Measurements from ENCODE around the gene PDZRN3.
A peak's percentile ranks its signal among the peaks of the same experiment; 100 is the strongest.
"Not testable (repeated sequence)": the region's sequence is repeated elsewhere in the genome, so short reads cannot be mapped to it uniquely, and the experiment has no call there.

Gene PDZRN3

DNA sequence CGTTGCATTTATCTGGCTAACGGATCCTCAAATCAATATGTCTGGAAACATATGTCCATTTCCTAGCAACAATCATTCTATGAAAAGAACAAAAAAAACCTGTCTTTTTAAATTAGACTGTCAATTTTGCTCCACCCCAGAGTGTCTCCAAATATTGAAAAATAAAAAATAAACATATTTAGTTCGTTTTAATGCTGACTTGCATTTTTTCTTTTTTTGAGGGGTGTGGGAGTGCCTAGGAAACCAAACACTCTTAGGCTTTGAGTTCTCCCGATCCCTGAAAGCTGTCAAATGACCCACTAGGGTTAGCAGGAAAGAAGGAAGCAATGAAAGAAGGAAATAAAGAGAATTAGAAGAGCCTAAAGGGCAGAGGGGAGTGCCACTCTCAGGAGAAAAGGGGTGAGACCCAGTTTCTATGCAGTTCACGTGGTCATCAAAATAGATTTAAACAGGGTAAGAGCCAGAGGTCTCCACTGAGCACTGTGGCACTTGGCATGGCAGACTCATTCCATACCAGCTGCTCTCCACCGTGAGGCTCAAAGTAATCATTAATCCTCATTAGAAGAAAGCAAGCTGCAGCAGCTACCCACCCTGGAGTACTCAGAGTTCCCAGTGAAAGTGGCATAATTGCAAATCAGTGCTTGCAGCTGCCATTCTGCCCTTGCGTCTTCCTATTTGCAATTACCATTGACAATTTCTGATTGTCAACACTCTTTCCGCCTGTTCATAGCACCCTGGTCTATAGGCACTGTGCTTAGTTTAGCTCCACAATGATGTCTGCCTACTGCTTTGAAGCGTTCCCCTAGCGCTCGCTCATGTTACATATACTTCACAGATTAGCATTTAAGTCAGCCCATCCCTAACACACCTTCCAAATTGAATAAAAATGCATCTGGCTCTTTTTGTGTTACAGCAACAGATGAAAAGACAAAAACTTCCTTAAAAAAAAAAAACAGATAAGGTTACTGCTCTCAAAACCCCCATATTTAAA, 32.3 kb downstream of the PDZRN3 start:
- no peak for DNase-seq (ENCODE audit: low spot score)

DNA sequence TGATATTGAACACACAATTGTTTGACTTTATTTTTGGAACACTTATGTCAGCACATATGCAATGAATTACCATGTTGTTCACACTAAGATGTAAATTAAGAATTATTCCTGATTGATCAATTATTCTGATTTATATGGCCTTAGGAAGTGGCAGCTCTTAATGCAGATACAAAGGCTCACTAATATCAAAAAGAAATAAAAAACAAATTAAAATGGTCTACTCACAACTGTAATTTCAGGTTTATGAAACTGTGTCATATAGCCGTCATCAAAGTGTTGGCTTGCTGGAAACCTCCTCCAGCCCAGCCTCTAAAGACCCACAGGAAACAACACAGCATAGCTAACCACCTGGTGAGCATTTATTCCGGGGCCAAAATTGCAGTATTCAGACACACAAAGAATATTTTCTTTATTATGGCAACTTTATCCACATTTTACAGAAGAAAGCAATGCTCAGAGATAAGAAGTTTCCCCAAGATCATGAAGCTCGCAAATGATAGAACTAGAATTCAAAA, 33.4 kb downstream of the PDZRN3 start:
- FAIRE-seq, result no peak
- DNase-seq (ENCODE audit: low spot score), result no peak

More for the DNA sequence above, 32.3 kb downstream of the PDZRN3 start:
- no peak for FAIRE-seq

GRCh38 chr3:73586628-73587027, 38.1 kb downstream of the PDZRN3 start:
- DNase-seq (ENCODE audit: low spot score) (no peak), FAIRE-seq (no peak)

DNA sequence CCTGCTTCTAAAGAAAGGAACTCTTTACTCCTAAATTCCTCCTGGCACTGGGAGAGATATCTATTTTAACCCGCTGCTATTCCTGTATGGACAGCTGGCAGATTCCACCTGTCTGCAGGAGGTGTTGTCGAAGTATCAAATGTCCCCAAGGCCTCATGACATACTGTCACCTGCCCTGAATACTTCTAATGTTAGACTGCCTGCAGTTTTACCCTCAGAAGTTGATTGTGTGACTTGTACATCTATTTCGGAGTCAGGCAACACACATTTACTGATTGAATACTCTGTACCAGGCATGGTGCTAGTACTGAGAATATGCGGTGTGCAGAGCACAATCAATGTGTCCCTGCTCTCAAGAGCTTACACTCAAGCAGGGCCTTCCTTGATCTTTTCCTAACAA, 38.6 kb downstream of the PDZRN3 start:
- no peak for FAIRE-seq
- DNase-seq (ENCODE audit: low spot score), result no peak

DNA sequence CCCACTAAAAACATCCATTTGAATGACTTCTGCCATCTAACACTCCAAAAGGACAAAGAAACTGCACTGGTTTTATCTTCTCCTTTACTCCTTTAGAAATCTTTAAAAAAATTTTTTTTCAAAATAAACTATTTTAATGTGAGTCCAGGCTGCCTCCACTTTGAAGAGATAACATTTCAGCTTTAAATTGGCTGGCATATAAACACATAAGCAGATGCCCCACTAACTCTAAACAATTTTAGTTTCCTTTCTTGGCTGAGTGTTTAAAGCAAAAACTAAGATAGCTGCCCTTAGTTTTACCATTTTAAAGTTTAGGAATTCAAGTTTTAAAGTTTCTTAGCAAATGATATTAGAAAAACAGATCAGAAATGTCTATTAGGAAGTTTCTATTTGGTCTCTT, 39.9 kb downstream of the PDZRN3 start:
- no peak for FAIRE-seq
- no peak for DNase-seq (ENCODE audit: low spot score)

- DNase-seq (ENCODE audit: low spot score), result no peak
- FAIRE-seq, result no peak
Observed at GRCh38 chr3:73582535-73582934, 42.2 kb downstream of the PDZRN3 start.

DNA sequence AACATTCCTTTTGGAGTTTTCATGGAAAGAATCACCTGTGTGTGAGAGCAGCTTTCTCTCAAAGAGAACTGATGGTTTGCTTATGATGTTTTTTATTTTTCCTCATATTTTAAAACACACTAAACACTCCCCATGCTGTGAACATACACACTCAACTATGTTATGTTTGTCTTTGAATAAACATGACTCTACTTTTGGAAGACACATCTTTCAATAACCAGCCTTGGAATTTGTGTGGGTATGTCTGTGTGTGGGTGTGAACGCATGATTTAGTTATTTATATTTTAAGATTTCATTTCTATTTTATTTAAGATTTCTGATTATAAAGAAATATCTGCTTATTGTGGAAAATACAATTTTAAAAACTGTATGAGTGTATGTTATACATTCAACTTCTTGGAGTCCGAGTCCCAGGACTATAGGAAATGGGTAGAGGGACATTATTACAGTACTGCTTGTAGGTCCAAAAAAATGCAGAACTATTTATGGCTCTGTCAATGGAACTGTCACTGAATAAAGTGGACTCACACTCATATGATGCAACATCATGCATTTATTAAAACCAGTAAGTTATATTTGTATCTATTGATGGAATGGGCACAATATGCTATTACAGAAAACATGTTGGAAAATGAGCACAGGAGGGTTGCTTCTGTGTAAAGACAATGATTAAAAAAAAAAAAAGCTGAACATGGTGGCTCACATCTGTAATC, 43.5 kb downstream of the PDZRN3 start:
- no peak for DNase-seq (ENCODE audit: low spot score)

GRCh38 chr3:73580343-73580742, 44.4 kb downstream of the PDZRN3 start:
- FAIRE-seq (no peak), DNase-seq (ENCODE audit: low spot score) (no peak)

More for the DNA sequence above, 43.5 kb downstream of the PDZRN3 start:
- FAIRE-seq, result no peak

GRCh38 chr3:73577704-73578103, 47.0 kb downstream of the PDZRN3 start:
- DNase-seq (ENCODE audit: low spot score) (no peak), FAIRE-seq (no peak)

GRCh38 chr3:73576999-73577461, 47.7 kb downstream of the PDZRN3 start:
- FAIRE-seq (no peak), DNase-seq (ENCODE audit: low spot score) (no peak)

- FAIRE-seq, result no peak
- no peak for DNase-seq (ENCODE audit: low spot score)
Observed at GRCh38 chr3:73575953-73576352, 48.8 kb downstream of the PDZRN3 start.

- DNase-seq (ENCODE audit: low spot score) (no peak), FAIRE-seq (no peak)
Observed at GRCh38 chr3:73575519-73575918, 49.2 kb downstream of the PDZRN3 start.

DNA sequence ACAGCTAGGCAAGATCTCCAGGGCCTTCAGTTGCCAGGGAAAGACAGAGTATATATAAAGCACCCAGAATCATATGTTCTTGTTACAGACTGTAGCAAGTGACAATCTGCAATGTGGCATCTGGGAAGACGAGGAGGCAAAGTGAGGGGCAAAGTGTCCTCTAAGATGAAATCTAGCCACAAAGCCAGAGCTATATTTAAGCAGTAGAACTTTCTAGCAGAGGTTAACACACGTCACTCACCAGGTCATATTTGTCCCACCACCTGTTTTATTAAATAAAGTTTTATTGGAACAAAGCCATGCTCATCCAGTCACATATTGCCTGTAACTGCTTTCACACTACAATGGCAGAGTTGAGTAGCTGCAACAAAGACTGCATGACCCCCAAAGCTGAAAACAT, 51.5 kb downstream of the PDZRN3 start:
- no peak for DNase-seq (ENCODE audit: low spot score)
- FAIRE-seq, result no peak

DNA sequence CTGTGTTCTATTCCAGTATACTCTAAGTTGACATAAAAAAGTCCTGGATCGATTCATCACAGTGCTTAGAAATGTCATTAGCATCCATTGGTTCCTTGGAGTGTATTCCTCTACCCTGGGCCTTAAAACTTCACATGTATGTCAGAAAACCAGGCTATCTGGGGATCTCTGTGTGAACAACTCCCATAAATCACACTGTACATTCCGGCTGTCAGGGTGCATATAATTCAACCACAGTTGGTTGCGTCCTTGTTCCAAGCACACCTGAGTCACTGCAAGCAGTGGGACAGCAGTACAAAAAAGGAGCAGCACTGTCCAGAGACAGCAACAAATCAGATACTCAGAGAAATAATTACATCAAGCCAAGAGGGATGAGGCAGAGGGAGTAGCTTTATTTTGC, 52.4 kb downstream of the PDZRN3 start:
- DNase-seq (ENCODE audit: low spot score) (peak; percentile 9), FAIRE-seq (no peak)

- DNase-seq (ENCODE audit: low spot score), result no peak
- no peak for FAIRE-seq
Observed at GRCh38 chr3:73571238-73571794, 53.4 kb downstream of the PDZRN3 start.

GRCh38 chr3:73569246-73569760, 55.4 kb downstream of the PDZRN3 start:
- DNase-seq (ENCODE audit: low spot score) (no peak), FAIRE-seq (no peak)

DNA sequence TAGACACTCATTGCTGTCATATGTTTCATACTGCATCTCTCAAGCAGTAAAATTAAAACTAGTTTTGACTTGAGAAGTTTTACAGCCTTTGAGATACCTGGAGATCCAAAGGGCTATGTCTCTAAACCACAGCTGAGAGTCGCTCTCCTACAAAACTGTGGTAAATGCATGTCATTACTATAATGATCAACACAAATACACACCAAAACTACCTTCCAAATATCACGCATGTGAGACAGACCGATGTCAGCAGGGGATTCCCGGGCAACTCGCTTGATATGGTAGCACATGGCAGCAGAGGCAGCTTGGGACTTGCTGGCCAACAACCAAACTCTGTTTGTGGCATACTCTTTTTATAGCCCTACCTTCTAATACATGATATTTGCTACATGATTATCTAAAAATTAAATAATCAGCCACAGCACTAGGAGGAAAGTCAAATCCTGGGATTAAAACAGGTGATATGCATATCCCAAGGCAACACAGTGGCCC, 56.3 kb downstream of the PDZRN3 start:
- DNase-seq (ENCODE audit: low spot score) (no peak), FAIRE-seq (no peak)

GRCh38 chr3:73565374-73565773, 59.4 kb downstream of the PDZRN3 start:
- DNase-seq (ENCODE audit: low spot score); FAIRE-seq: not testable (repeated sequence)

GRCh38 chr3:73563896-73564582, 60.7 kb downstream of the PDZRN3 start:
- peak; percentile 11 for DNase-seq (ENCODE audit: low spot score)
- FAIRE-seq, result no peak

DNA sequence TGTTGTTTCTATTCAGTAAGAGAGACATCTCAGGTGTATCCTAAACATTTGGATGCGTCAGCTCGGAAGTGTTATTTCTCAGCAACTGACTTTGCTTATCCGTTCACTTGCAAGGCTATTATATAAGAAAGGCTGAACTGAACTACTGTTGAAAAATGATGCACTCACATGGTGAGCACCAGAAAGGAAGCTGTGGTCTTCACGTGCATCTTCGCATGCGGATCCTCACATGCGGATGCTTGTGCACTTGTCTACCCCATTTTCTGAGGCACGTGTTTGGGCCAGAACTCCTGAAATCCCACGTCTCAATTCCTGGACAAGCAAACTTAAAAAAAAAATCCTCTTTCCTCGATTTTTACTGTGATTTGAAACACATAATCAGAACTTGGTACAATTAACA, 63.2 kb downstream of the PDZRN3 start:
- FAIRE-seq, result no peak

DNA sequence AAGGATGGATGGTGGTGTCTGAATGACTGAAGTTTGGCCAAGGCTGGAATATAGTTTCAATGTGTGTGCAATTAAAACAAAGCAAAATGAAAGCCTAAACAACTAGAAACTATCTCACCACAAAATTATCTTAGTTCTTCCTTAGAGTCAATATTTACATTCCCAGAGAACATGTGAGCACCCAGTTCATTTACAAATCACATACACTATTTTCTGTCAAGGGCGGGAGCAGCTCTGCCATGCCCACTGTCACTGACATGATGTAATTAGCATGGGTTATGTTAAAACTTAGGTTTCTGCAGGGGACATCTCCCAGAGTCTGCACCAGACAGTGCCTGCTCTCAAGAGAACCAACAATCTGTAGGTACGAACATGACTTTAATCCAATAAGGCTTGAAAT, 65.0 kb downstream of the PDZRN3 start:
- DNase-seq (ENCODE audit: low spot score), result no peak
- no peak for FAIRE-seq

More for the DNA sequence above, 63.2 kb downstream of the PDZRN3 start:
- DNase-seq (ENCODE audit: low spot score), result no peak

All from urothelium cell line (cell line).